Activated CD4-positive, alpha-beta memory T cell treated with anti-CD3 and anti-CD28 coated beads for 36 hours (primary cell): ENCODE measurements around the gene IL10RB. TPM values are rescaled to one million over a fixed set of nuclear protein-coding genes. Genes with fewer than 3 reads are reported as not detected.
"Not testable (repeated sequence)": the region's sequence is repeated elsewhere in the genome, so short reads cannot be mapped to it uniquely, and the experiment has no call there.

Experiments
- CTCF ChIA-PET: fragments of 350-600 bp; sonication (Branson Sonifier 250); formaldehyde crosslinking; loops from one replicate; lab custom pipeline; 2021; ENCODE audit warnings: antibody characterized with exemption, inconsistent platforms; lab: Charles Lee
- POLR2A ChIA-PET: fragments of 350-600 bp; sonication (Branson Sonifier 250); formaldehyde crosslinking; loops from one replicate; lab custom pipeline; 2021; ENCODE audit warnings: antibody characterized with exemption; lab: Charles Lee
- DNase-seq: peaks from one replicate; pipeline ENCODE4 v3.0.0-alpha.2; 2020
- H3K27ac Mint-ChIP-seq: one replicate; pipeline ENCODE4 v1.8.0; 2021; ENCODE audit warnings: mixed read lengths
- H3K27me3 Mint-ChIP-seq: one replicate; pipeline ENCODE4 v1.8.0; 2021; ENCODE audit warnings: mixed read lengths
- H3K36me3 Mint-ChIP-seq: one replicate; pipeline ENCODE4 v1.8.0; 2021; ENCODE audit warnings: mixed read lengths
- H3K4me1 Mint-ChIP-seq: one replicate; pipeline ENCODE4 v1.8.0; 2021; ENCODE audit warnings: low read depth, mixed read lengths
- H3K4me3 Mint-ChIP-seq: one replicate; pipeline ENCODE4 v1.8.0; 2021; ENCODE audit warnings: mild to moderate bottlenecking, mixed read lengths
- H3K9me3 Mint-ChIP-seq: one replicate; pipeline ENCODE4 v1.8.0; 2021; ENCODE audit warnings: mixed read lengths
- intact Hi-C: fragments of 100-400 bp; cut with micrococcal nuclease; formaldehyde crosslinking; loops from one replicate; pipeline ENCODE4 v1.15.1; 2023
- total RNA-seq, 2 experiments: library from RNA; stranded (reverse); gene quantifications; one replicate each; pipeline ENCODE4 v1.2.3, GENCODE V29; 2021

The IL10RB gene
- total RNA-seq: 10 to 100 TPM; 31.3 to 32.5 TPM

GRCh38 chr21:33266050-33266788, at the start of gene IL10RB:
IL10RB (plus strand) TSS chr21:33266367; CDS start chr21:33266466, 99 bp downstream.
- Mint-ChIP-seq H3K4me3 (peak within 1 kb of the TSS; percentile 99), H3K36me3 (peaks cover 38% of the 10 kb centered on the region), H3K27me3 (no peaks in the 10 kb centered on the region), H3K4me1 (peaks cover 55% of the 10 kb centered on the region), H3K9me3 (no peaks in the 10 kb centered on the region), H3K27ac (peak within 1 kb of the TSS; percentile 97)
- POLR2A ChIA-PET: interaction anchor here (0.7 to 2.5 kb wide), 6 partner anchors 10 to 214 kb away, joined by 3 to 9 read pairs (median 4); partner anchors contain the start of genes IFNAR1, IFNAR2 and TMEM50B
- CTCF ChIA-PET: interaction anchor here (0.6 to 2.2 kb wide), 9 partner anchors 24 to 179 kb away, joined by 3 to 6 read pairs (median 4); no protein-coding TSS in a partner anchor
- intact Hi-C loops: loop anchor here (1.0 to 5.0 kb wide), 5 partner anchors 10 to 276 kb away; partner anchors contain the start of genes GART and SON
- DNase-seq: peak; percentile 78

GRCh38 chr21:33217138-33217520, 49.0 kb upstream of the IL10RB start:
- Mint-ChIP-seq H3K27me3 (no peaks in the 10 kb centered on the region), H3K9me3 (no peaks in the 10 kb centered on the region), H3K36me3 (peaks cover 3% of the 10 kb centered on the region), H3K4me3 (no peak overlapping the region), H3K4me1 (peaks cover 64% of the 10 kb centered on the region), H3K27ac (no peak overlapping the region)
- CTCF ChIA-PET: no interaction called here
- no peak for DNase-seq
- POLR2A ChIA-PET: interaction anchor here (0.8 kb wide), 1 partner anchor 9 kb away, joined by 3 read pairs; no protein-coding TSS in a partner anchor
- intact Hi-C loops: no loop called here

GRCh38 chr21:33219300-33219699, 46.9 kb upstream of the IL10RB start:
- DNase-seq: no peak
- no peak overlapping the region for H3K27ac Mint-ChIP-seq
- ChIA-PET POLR2A (interaction anchor here (1.4 kb wide), 1 partner anchor 8 kb away, joined by 3 read pairs; no protein-coding TSS in a partner anchor), CTCF (interaction anchor here (1.5 kb wide), 1 partner anchor 22 kb away, joined by 5 read pairs; no protein-coding TSS in a partner anchor)
- no peak overlapping the region for H3K4me3 Mint-ChIP-seq
- peaks cover 43% of the 10 kb centered on the region for H3K4me1 Mint-ChIP-seq
- intact Hi-C loops: no loop called here
- no peaks in the 10 kb centered on the region for H3K27me3 Mint-ChIP-seq
- H3K9me3 Mint-ChIP-seq: no peaks in the 10 kb centered on the region
- H3K36me3 Mint-ChIP-seq: peaks cover 3% of the 10 kb centered on the region

- CTCF ChIA-PET: interaction anchor here (1.5 kb wide), 1 partner anchor 23 kb away, joined by 5 read pairs; no protein-coding TSS in a partner anchor
- DNase-seq: no peak
- Mint-ChIP-seq H3K36me3 (peaks cover 3% of the 10 kb centered on the region), H3K9me3 (no peaks in the 10 kb centered on the region), H3K27ac (no peak overlapping the region), H3K27me3 (no peaks in the 10 kb centered on the region), H3K4me1 (peaks cover 39% of the 10 kb centered on the region), H3K4me3 (no peak overlapping the region)
- POLR2A ChIA-PET: no interaction called here
- intact Hi-C loops: no loop called here
Measured at GRCh38 chr21:33219954-33220353, 46.2 kb upstream of the IL10RB start.

GRCh38 chr21:33225376-33225775, 40.8 kb upstream of the IL10RB start:
- H3K27me3 Mint-ChIP-seq, H3K9me3 Mint-ChIP-seq, H3K4me3 Mint-ChIP-seq, CTCF ChIA-PET, H3K36me3 Mint-ChIP-seq, DNase-seq, H3K27ac Mint-ChIP-seq, POLR2A ChIA-PET, intact Hi-C loops: not testable (repeated sequence)
- H3K4me1 Mint-ChIP-seq: peaks cover 17% of the 10 kb centered on the region

- no peaks in the 10 kb centered on the region for H3K27me3 Mint-ChIP-seq
Measured at GRCh38 chr21:33228455-33228854, 37.7 kb upstream of the IL10RB start.

GRCh38 chr21:33229099-33229783, 36.9 kb upstream of the IL10RB start:
- Mint-ChIP-seq H3K9me3 (no peaks in the 10 kb centered on the region), H3K27ac (peak overlapping the region; percentile 72), H3K27me3 (no peaks in the 10 kb centered on the region), H3K4me1 (peaks cover 42% of the 10 kb centered on the region), H3K4me3 (peak overlapping the region; percentile 72), H3K36me3 (peaks cover 16% of the 10 kb centered on the region)
- intact Hi-C loops: no loop called here
- ChIA-PET CTCF (interaction anchor here (0.7 kb wide), 1 partner anchor 132 kb away, joined by 3 read pairs; no protein-coding TSS in a partner anchor), POLR2A (interaction anchor here (1.2 to 1.8 kb wide), 3 partner anchors 12 to 132 kb away, joined by 3 to 5 read pairs (median 4); partner anchors contain the start of gene IL10RB)
- DNase-seq: no peak

More at GRCh38 chr21:33228455-33228854, 37.7 kb upstream of the IL10RB start:
- no peak for DNase-seq
- H3K4me3 Mint-ChIP-seq: no peak overlapping the region
- ChIA-PET CTCF (interaction anchor here (1.3 to 2.6 kb wide), 3 partner anchors 32 to 252 kb away, joined by 4 to 13 read pairs (median 6); no protein-coding TSS in a partner anchor), POLR2A (interaction anchor here (0.9 to 1.8 kb wide), 5 partner anchors 8 to 133 kb away, joined by 3 to 5 read pairs (median 4); partner anchors contain the start of gene IFNAR1)
- intact Hi-C loops: no loop called here
- H3K9me3 Mint-ChIP-seq: no peaks in the 10 kb centered on the region
- H3K36me3 Mint-ChIP-seq: peaks cover 15% of the 10 kb centered on the region
- H3K4me1 Mint-ChIP-seq: peaks cover 36% of the 10 kb centered on the region
- H3K27ac Mint-ChIP-seq: no peak overlapping the region

- H3K4me3 Mint-ChIP-seq: peak within 1 kb of the TSS; percentile 90
Measured at GRCh38 chr21:33229784-33230544, 36.2 kb upstream of the IL10RB start, which contains the start of gene IFNAR2. IFNAR2 (plus strand) TSS chr21:33229938; CDS start chr21:33241923, 11,985 bp downstream.

GRCh38 chr21:33230545-33231324, 35.4 kb upstream of the IL10RB start:
- H3K36me3 Mint-ChIP-seq: peaks cover 20% of the 10 kb centered on the region
- H3K4me3 Mint-ChIP-seq: peak overlapping the region; percentile 90
- H3K27me3 Mint-ChIP-seq: no peaks in the 10 kb centered on the region
- peaks cover 54% of the 10 kb centered on the region for H3K4me1 Mint-ChIP-seq
- intact Hi-C loops: loop anchor here (1.0 kb wide), 5 partner anchors 14 to 458 kb away; partner anchors contain the start of gene IL10RB
- peak; percentile 48 for DNase-seq
- no peaks in the 10 kb centered on the region for H3K9me3 Mint-ChIP-seq
- ChIA-PET CTCF (interaction anchor here (0.9 to 1.0 kb wide), 2 partner anchors 16 to 130 kb away, joined by 3 to 4 read pairs; no protein-coding TSS in a partner anchor), POLR2A (interaction anchor here (0.6 to 1.9 kb wide), 6 partner anchors 10 to 64 kb away, joined by 3 to 6 read pairs (median 4); partner anchors contain the start of gene IL10RB)
- peak overlapping the region; percentile 91 for H3K27ac Mint-ChIP-seq

More at GRCh38 chr21:33229784-33230544, 36.2 kb upstream of the IL10RB start, which contains the start of gene IFNAR2:
- CTCF ChIA-PET: interaction anchor here (0.7 kb wide), 1 partner anchor 131 kb away, joined by 3 read pairs; no protein-coding TSS in a partner anchor
- Mint-ChIP-seq H3K27ac (peak within 1 kb of the TSS; percentile 91), H3K36me3 (peaks cover 20% of the 10 kb centered on the region), H3K9me3 (no peaks in the 10 kb centered on the region), H3K27me3 (no peaks in the 10 kb centered on the region), H3K4me1 (peaks cover 49% of the 10 kb centered on the region)
- DNase-seq: peak; percentile 84
- POLR2A ChIA-PET: interaction anchor here (1.0 to 1.9 kb wide), 5 partner anchors 11 to 131 kb away, joined by 3 to 6 read pairs (median 4); partner anchors contain the start of gene IL10RB
- intact Hi-C loops: no loop called here

- Mint-ChIP-seq H3K4me1 (peaks cover 62% of the 10 kb centered on the region), H3K9me3 (no peaks in the 10 kb centered on the region), H3K36me3 (peaks cover 20% of the 10 kb centered on the region), H3K4me3 (peak overlapping the region; percentile 90), H3K27me3 (no peaks in the 10 kb centered on the region), H3K27ac (peak overlapping the region; percentile 91)
- peak; percentile 83 for DNase-seq
- intact Hi-C loops: loop anchor here (1.0 kb wide), 5 partner anchors 13 to 459 kb away; partner anchors contain the start of gene IL10RB
- POLR2A ChIA-PET: interaction anchor here (0.6 to 1.9 kb wide), 3 partner anchors 24 to 63 kb away, joined by 3 to 6 read pairs (median 5); partner anchors contain the start of gene IL10RB
- CTCF ChIA-PET: interaction anchor here (0.9 to 1.1 kb wide), 3 partner anchors 15 to 129 kb away, joined by 3 to 4 read pairs (median 3); no protein-coding TSS in a partner anchor
Measured at GRCh38 chr21:33231526-33231925, 34.6 kb upstream of the IL10RB start.
